Measurements from ENCODE around the gene WAPL. TPM values are rescaled to one million over a fixed set of nuclear protein-coding genes. Genes with fewer than 3 reads are reported as not detected.
"Not testable (repeated sequence)": the region's sequence is repeated elsewhere in the genome, so short reads cannot be mapped to it uniquely, and the experiment has no call there.

WAPL gene
- polyA plus RNA-seq, 3 donors, result 43.3 to 52.8 (median 46.9) TPM

- DNase-seq, result no peak
These were observed 131.1 kb downstream of the WAPL start for GRCh38 chr10:86390337-86391120.

DNA sequence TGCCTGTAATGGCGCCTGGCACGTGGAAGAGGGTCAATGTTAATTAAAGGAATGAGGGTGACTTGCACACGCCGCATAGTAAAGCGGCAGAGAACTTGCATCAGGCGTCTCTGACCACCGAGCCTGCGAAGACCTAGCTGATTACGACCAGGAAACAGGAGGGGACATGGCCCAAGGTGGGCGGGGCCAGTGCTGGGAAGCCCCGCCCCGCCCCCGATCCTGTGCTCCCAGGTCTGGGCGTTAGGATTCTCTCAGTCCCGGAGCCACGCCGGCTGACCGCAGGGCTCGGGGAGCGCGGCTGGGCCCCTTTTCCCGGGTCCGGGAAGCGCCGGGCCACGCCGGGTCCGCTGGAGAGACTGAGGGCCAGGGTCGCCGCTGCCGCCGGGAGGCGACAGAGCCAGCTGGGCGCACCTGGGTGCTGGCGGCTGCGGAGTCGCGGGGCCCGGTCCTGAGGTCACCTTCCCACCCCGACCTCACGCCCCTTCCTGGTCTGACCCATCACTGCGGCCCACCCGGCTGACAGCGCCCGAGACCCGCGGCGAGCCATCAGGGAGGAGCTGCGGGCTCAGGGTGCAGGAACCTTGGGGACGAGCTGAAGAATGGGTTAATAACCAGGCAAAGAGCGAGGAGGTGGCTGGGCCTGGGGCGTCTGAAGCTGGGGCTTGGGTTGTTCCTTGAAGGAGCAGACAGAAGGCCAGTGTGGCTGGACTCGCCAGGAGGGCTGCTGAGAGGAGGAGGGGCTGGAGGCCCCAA, 132.0 kb downstream of the WAPL start:
- no peak for DNase-seq

DNA sequence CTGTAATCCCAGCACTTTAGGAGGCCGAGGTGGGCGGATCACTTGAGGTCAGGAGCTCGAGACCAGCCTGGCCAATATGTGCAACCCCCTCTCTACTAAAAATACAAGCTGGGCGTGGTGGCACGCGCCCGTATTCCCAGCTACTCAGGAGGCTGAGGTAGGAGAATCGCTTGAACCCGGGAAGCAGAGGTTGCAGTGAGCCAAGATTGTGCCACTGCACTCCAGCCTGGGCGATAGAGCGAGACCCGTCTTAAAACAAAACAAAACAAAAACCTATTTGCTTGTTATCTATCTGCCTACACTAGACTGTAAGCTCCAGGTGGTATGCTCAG, 132.5 kb downstream of the WAPL start:
- DNase-seq, result not testable (repeated sequence)

DNA sequence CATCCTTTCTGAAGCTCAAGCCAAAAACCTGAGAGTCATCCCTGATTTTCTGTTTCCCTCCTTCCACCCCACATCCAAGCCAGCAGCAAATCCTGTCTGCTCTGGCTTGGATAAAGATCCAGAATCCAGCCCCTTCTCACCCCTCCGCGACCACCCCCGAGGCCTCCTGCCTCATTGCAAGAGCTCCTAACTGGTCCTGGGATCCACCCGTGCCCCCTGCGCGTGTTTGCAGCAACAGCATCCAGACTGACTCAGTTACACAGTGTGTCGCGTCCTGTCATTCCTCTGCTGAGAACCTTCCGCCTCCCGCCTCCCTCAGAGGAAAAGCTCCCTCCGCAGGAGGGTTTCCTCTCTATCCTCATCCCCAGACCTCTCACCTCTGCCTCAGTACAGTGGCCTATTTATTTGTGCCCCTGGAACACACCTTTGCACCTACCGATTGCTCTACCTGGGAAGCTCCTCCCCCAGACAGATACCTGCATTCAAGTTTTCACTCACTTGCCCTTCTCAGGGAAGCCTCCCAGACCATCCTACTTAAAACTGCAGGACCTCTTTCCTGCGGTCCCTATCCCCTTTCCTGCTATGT, 133.4 kb downstream of the WAPL start:
- no peak for DNase-seq

DNA sequence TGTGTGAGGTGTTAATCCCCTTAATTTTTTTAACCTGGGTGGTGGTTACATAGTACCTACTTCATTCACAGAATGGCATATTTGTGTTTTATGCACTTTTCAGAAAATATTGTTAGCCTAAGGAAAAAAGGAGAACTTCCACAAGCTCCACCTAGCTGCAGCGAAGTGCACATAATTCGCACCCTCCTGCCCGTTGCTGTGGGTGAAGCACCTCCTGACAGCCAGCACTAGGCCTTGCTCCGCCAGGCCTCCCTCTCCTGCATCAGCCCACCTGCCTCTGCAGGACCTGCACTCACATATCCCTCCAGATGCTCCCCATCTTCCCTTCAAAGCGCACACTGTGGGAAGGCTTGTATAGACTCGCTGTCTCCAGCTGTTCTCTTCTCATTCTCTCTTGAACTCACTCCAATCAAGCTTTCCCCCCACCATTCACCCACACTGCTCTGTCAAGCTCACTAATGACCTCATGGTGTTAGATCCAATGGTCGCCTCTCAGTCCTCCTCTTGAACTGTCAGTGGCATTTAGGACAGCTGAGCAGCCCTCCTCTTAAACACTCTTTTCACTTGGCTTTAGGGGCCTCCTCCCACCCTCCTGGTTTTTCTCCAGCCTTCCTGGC, 134.3 kb downstream of the WAPL start:
- no peak for DNase-seq

DNA sequence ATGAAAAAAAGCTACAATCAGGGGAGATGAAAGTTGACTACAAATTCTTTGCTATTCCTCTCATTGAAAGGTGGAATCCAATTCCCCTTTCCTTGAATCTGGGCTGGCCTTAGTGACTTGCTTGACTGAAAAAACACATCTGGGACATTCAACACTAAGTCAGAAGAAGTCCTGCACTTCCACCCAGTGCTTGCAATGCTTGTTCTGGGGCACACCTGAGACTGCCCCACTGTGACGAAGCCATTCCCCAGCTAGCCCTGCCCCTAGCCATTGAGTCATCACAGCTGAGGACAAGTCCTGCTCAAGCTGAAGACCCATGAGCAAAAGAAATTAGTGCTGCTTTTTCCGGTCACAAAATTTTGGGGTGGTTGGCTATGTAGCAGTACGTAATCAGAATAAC, 135.8 kb downstream of the WAPL start:
- DNase-seq, result no peak

Other genes with a start within 250 kb of the WAPL start
- gene GRID1, start 155.0 kb downstream of the WAPL start, polyA plus RNA-seq (ENCODE audit: insufficient read length in 3 of 3), result 1 to 10 TPM; 1.6 to 2.2 (median 1.7) TPM
- gene OPN4, start 132.8 kb upstream of the WAPL start, polyA plus RNA-seq (ENCODE audit: insufficient read length in 3 of 3), result not detected
- gene LDB3, start 146.7 kb upstream of the WAPL start, polyA plus RNA-seq (ENCODE audit: insufficient read length in 3 of 3), result 1 to 10 TPM; 1.2 to 1.4 (median 1.2) TPM
- 10 to 100 TPM; 65.2 to 70.1 (median 67.1) TPM for gene BMPR1A, start 234.8 kb upstream of the WAPL start, polyA plus RNA-seq (ENCODE audit: insufficient read length in 3 of 3)

All from renal pelvis (tissue), 4 donors.